DND-41 (cell line): ENCODE data around the gene FCER1G.

Experiments used
- CTCF ChIP-seq: IDR thresholded peaks from 2 replicates; pipeline ENCODE4 v1.5.1; 2012; ENCODE audit warnings: borderline replicate concordance, low read length, moderate library complexity, mild to moderate bottlenecking; ENCODE audit not compliant: poor library complexity, severe bottlenecking; ENCODE audit errors: extremely low read depth
- EZH2 ChIP-seq: IDR thresholded peaks from 3 replicates; pipeline ENCODE4 v1.6.1; 2012; ENCODE audit warnings: borderline replicate concordance, low read depth, mild to moderate bottlenecking, moderate library complexity, low read length, inconsistent platforms; ENCODE audit not compliant: severe bottlenecking

- TF ChIP-seq CTCF (peak; percentile 5), EZH2 (no peak)
Measured at GRCh38 chr1:161166669-161167548, 48.2 kb upstream of the FCER1G start.
